GM21360 (cell line): ENCODE measurements around the gene ACAD9.
"Not testable (repeated sequence)": the region's sequence is repeated elsewhere in the genome, so short reads cannot be mapped to it uniquely, and the experiment has no call there.

Experiments used
- ATAC-seq: cut with Tn5 transposase; IDR thresholded peaks from one replicate; pipeline ENCODE4 v1.9.1; 2021; ENCODE audit warnings: mild to moderate bottlenecking, moderate library complexity; ENCODE audit not compliant: unreplicated experiment

The ACAD9 gene

DNA sequence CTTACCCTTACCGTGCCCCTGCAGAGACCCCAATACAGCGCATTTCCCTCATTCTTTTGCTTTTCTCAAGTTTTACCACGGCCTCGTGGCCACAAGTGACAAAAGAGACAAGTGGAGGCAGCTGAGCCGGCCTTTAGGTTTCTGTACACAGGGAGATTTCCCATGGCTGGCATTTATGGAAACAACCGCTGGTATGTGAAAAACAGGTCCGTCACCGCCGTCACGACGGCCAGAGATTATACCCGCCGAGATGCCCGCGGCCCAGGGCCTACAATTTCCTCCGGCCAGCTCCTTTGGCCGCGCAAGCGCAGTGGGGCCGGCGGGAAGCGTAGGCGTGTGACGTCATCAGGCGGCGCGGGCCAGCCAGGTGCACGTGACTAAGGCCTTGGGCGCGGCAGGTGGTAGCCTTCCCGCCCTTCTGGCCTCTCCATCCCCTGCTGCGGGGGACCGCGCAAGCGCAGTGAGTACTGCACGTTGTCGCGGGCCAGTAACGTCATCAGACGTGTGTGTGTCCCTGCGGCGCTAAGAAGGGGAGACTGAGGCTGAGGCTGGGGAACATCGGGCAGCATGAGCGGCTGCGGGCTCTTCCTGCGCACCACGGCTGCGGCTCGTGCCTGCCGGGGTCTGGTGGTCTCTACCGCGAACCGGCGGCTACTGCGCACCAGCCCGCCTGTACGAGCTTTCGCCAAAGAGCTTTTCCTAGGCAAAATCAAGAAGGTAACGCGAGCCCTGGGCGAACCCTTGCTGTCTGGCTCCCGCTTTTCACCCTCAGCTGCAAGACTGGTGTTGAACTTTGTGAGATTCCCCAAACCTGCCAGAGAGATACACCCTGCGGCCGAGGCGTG is at the start of gene ACAD9:
ACAD9 (plus strand) TSS at position 496 of the 845 bp plus-strand sequence; CDS start at position 568, 72 bp downstream.
- ATAC-seq = peak; percentile 86

DNA sequence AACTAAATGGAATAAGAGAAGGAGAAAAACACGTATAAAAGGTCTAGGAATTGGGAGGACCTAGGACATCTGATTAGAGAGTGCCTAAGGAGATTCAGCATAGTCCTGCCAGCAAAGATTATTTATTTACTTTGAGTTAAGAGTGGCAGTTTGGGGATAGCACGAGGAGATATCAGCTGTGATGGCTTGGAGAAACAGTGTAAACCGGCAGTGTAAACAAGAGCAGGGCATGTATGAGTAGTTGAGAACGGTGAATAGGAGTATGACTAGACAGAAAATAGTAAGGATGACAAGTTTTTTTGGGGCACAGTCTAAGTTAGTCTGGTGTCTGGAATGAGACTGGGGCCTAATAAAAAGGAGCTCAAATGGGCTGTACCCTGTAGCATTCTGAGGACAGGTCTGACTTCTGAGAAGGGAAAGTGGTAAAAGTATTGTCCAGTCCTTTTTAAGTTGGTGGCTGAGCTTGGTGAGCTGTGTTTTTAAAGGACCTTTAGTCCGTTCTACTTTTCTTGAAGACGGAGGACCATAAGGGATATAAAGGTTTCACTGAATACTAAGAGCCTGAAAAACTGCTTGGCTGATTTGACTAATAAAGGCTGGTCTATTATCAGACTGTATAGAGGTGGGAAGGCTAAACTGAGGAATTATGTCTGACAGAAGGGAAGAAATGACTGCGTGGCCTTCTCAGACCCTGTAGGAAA is 49.3 kb upstream of the ACAD9 start:
- not testable (repeated sequence) for ATAC-seq

DNA sequence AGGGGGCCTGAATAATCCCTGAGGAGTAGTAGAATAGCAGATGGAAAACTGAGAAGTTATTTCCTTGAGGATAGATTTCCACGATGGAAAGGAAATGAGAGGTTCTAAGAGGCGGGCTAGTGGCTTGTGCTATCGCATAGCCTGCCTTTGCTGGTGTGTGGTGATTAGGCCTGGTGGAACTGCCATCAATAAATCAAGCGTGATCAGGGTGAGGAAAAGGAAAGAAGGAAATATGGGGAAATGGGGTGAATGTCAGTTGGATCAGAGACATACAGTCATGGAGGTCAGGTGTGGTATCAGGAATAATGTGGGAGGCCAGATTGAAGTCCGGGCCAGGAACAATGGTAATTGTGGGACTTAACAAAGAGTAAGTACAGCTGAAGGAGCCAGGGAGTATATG is 48.7 kb upstream of the ACAD9 start:
- not testable (repeated sequence) for ATAC-seq

GRCh38 chr3:128832979-128833378 is 46.4 kb upstream of the ACAD9 start:
- ATAC-seq = not testable (repeated sequence)

- ATAC-seq = no peak
These were observed 44.3 kb upstream of the ACAD9 start for GRCh38 chr3:128835096-128835495.

- no peak for ATAC-seq
These were observed 37.2 kb upstream of the ACAD9 start for GRCh38 chr3:128841926-128842920.

DNA sequence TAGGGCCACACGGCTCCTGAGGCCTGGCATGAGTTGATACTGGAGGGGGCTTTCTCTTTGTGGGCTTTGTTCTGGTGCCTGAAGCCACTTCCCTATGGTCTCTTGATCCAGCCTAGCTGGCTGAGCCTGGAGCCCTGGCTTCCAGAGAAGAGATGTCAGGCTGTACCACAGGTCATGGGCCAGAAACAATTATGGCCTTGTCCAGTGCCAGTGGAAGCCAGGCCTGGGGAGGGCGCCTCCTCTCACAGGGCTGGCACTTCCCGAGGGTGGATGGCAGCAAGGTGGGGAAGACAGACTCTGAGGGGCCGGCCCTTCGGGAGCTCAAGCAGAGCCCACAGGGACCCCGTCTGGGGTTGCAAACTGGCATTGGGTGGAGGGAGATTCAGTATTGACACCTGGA is 34.9 kb upstream of the ACAD9 start:
- no peak for ATAC-seq

GRCh38 chr3:128845119-128845777 is 34.2 kb upstream of the ACAD9 start:
- no peak for ATAC-seq

DNA sequence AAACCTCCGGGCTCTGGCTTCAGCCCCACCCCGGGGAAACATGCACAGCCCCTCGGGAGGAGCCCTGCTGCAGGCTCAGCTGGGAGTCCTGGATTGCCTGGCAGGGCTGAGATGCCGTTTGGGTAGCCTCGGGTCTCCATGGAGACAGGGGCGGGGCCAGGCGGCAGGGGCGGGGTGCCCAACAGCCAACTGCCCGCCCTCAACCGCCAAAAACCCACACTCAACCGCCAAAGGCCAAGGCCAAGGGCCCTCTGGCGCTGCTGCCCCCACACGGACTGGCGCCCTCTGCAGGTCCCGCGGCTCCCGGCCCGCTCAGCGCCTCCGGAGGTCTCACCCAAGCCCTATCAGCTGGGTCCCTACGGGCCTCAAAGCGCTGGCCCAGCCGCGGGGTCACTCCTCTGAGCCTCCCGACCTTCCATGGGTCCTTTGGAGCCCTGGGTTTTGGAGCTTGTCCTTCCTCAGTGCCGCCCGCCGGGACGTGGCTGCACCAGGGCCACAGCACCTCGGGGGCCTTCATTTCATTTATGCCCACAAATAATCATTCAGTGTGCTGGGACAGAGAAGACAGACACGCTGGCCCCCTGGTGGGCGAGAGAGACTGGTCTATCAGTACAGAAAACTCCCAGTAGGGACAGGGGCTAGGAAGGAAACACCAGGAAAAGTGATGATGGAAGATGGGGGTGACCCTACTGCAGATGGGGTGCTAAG is 33.5 kb upstream of the ACAD9 start:
- peak; percentile 58 for ATAC-seq

GRCh38 chr3:128846486-128846891 is 32.9 kb upstream of the ACAD9 start:
- no peak for ATAC-seq

DNA sequence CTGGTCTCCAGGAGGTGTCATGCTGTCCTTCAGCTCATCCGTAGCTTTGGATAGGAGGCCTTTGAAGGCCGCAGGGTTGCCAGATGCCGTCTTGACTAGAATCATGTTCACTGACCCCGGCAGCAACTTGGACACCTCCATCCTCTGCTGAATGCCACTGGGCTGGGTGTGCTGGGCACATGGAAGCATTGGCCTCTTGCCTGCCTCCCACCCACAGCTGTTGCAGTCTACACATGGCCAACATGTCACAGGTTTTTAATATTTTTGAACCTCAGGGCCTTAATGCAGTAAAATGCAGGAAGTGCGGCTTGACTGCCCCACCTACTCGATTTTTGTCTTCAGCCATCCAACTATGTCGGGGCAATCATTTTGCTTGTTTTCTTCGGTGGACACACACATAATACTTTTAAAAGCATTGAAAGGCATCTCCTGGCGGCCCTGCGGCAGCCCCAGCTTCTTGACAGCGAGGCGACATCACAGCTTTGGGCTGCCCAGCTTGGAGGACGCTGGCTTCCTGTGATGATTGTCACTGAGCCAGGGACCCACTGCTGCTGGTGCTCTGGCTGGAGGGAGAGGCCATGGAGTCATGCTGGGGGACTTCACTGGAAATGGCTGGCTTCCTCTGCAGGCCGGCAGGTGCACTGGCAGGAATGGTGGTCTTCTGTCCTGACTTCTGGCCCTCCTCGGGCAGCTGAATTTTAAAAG is 31.6 kb upstream of the ACAD9 start:
- ATAC-seq = no peak

- ATAC-seq = no peak
These were observed 30.5 kb upstream of the ACAD9 start for GRCh38 chr3:128848936-128849335.

GRCh38 chr3:128849911-128850455 is 29.4 kb upstream of the ACAD9 start:
- ATAC-seq = no peak

GRCh38 chr3:128850544-128850943 is 28.9 kb upstream of the ACAD9 start:
- ATAC-seq = no peak

DNA sequence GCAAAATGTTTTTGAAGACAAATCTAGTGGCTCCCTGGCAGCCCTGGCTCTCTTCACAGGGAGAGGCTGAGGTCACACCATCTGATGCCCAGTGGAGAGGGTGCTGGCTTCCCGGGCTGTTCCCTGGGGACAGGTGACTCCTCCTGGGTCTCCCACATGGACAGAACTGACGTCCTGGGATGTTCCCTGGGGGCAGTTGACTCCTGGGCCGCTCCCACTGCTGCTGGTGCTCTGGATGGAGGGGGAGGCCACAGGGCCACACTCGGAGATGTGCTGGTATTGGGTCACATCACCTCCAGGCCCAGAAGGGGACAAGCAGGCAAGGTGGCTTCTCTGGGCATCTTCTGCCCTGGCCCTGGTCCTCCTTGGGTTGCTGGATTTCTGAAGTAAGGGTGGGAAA is 27.8 kb upstream of the ACAD9 start:
- no peak for ATAC-seq

DNA sequence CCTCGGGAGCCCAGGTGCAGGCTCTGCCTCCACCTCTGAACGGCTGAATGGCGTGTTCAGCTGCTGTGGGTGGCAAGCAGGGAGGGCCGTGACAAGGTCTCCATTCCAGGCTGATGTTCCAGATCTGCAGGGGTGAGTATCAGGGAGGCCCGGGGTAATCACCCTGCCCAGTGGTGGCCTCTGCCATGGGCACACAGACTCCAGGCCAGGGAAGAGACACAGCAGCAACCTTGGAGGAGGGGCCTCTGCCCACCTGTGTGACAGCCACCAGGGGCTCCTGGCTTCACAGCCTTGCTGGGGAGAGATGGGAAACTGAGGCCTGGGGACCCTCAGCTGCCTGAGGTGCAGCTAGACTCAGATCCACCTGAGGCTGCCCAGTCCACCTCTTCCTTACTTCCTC is 25.6 kb upstream of the ACAD9 start:
- ATAC-seq = no peak

- ATAC-seq = no peak
These were observed 24.9 kb upstream of the ACAD9 start for GRCh38 chr3:128854475-128854874.

DNA sequence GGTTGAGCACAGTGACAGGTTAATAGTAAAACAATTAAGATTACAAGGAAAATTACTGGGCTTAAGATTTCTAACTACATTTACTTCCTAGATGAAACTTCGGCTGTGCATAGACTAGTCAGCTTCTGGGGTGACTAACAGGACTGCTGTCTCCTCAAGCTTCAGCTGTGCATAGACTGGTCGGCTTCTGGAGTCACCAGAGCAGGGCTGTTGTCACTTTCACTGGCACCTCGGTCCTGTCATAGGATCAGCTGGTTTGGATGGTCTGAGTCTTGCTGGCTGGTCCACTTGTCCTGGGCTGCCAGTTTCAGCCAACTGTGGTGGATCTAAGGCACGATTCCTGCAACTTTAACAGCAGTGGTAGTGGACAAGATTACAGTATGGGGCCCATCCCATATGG is 23.9 kb upstream of the ACAD9 start:
- no peak for ATAC-seq

GRCh38 chr3:128858167-128858566 is 21.3 kb upstream of the ACAD9 start:
- ATAC-seq = no peak
